GM18873 (cell line): ENCODE measurements around the gene MOB3C.
"Not testable (repeated sequence)": the region's sequence is repeated elsewhere in the genome, so short reads cannot be mapped to it uniquely, and the experiment has no call there.

ENCODE experiments used
- ATAC-seq: cut with Tn5 transposase; IDR thresholded peaks from one replicate; pipeline ENCODE4 v1.9.1; 2021; ENCODE audit warnings: mild to moderate bottlenecking, moderate library complexity, moderate number of reproducible peaks; ENCODE audit not compliant: unreplicated experiment, low FRiP score

MOB3C gene

DNA sequence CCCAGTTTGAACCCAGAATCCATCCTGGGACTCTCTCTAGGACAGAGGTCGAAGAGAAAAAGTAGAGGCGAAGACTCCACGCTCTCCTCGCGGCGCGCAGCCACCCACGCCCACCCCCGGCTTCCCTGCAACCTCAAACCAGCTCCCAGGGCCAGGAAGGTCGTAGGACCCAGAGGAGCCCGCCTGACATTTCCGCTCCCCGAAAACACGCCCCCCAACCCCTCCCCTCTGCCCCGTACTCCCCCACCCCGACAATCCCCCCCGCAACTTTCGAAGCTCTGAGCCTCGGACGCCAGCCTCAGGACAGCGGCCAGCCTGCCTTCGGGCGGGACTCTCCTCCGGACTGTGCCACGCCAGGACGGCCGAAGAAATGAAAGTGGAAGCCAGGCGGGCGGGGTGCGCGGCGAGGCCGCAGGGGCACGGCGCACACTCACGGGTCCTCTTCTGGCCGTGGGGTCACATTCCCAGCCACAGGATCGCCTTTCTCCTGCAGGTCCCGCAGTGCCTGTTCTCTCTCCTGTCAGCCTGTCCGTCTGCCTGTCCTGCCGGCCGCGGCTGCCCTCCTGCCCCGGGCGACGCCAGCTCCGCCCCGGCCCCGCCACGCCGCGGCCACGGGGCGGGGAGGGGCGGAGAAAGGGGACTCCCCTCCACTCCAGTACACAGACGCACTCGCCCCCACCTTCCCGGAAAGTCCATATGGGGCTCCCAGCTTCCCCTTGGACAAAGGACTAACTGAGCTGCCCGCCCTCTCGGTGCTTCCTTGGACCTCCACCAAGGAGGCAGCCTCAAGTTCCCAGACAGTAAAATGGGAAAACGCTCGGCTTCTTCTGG, at the start of gene MOB3C:
TSS of gene MOB3C (minus strand) at position 535 of the 831 bp plus-strand sequence. CDS start 3,490 bp downstream, outside the sequence.
- ATAC-seq: no peak

DNA sequence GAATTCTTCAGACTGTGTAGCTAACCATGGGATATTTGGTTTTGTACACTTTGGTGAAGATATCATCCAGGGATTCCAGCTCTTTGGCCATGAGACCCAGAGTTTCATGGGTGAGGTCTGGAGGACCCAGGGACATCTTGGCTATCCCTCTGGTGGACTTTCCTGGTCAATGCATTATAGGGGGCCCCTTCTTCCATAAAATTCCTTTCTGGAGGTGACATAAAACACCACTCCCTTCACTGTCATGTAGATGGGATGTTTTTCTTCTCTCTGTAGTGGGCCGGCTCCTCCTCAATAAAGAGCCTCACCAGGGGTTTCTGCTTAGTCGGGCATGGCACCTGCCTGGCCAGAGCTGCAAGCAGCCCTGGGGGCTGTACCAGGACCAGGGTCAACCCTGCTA, 49.4 kb upstream of the MOB3C start:
- ATAC-seq: no peak

DNA sequence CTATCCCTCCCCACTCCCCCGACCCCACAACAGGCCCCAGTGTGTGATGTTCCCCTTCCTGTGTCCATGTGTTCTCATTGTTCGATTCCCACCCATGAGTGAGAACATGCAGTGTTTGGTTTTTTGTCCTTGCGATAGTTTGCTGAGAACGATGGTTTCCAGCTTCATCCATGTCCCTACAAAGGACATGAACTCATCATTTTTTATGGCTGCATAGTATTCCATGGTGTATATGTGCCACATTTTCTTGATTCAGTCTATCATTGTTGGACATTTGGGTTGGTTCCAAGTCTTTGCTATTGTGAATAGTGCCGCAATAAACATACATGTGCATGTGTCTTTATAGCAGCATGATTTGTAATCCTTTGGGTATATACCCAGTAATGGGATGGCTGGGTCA, 46.3 kb upstream of the MOB3C start:
- not testable (repeated sequence) for ATAC-seq

DNA sequence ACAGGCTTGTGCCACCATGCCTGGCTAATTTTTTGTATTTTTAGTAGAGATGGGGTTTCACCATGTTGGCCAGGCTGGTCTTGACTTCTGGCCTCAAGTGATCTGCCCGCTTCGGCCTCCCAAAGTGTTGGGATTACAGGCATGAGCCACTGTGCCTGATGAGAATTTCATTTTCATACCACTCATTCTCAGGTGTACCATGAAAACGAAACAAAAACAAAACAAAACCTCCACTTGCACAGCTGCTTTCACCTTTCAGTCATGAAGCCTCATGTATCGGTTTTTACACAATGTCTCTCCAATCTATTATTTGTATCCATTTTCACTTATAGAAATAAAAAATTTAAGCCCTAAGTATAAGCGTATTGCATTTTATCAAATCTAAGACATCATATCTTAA, 43.5 kb upstream of the MOB3C start:
- ATAC-seq: not testable (repeated sequence)

DNA sequence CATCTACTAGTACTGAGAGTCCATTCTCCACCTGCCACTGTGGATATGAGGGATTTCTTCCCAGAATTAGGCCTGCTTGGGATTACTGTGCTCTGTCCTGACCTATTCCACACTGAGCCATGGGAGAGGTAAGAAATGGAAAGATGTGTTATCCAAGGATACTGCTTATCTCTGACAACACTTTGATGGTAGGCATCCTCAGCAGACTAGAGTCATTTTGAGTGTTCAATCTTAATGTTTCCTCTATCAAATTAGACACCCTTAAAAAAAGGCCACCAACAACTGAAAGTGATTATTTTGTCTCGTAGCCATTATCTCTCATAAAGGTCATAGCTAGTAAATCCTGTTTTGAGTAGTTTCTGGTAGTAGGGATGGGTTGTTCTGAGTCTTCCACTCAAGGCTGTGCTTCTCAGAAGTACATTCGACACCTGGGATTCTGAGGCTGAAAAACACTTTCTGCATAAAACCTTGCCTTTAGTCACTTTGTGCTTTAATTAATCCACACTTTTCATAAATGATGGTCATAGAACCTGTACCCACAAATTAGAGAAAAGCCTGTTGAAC, 42.8 kb upstream of the MOB3C start:
- no peak for ATAC-seq

DNA sequence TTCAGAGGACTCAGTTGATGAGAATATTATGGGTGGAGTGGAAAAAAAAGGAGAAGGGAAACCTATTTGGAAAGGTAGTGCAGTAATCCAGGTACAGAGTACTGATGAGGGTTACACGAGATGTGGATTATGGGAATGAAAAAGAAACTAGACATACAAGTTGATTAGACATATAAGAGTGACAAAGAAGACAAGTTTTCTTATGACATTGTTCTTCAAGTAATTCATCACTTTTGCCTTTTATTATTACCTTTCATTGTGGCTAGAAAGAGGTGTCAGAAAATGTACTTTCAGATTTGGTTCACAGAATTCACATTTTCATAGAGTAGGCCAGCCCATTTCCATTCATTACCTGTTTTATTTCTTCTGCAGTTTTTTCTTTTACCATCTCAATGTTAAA, 41.2 kb upstream of the MOB3C start:
- no peak for ATAC-seq

DNA sequence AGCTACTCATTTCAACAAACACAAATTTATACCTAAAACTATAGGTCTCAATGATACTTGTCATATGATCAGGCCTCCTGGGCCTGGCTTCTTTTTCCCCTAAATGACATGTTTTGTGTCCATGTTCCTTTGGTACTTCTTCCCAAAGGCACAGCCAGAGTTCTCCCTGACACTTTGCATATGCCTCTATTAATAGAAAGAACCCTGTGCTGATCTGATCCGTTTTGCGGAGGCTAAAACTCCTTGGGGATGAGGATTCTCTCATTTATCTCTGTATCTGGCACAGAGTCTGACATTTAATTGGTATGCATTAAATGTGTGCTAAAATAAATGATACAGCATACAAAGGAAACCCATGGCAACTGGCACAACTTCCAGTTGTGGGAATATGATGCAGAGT, 40.0 kb upstream of the MOB3C start:
- ATAC-seq: no peak

DNA sequence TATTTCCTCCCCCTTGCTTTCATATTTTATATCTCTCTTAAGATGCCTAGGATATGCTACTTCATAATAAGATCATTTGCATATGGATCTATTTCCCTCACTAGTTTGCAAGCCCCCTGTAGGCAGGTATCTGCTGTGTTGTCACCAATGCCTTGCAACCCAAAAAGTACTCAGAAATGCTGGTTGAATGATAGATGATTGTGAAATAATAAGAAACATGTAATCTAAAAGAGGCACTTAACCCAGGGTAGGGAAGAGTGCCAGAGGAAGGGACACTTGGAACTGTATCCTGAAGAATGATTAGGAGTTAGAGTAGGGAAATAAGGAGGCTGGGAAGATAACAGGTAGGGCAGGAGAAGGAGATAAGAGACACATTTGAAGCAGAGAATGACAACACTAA, 39.2 kb upstream of the MOB3C start:
- no peak for ATAC-seq

DNA sequence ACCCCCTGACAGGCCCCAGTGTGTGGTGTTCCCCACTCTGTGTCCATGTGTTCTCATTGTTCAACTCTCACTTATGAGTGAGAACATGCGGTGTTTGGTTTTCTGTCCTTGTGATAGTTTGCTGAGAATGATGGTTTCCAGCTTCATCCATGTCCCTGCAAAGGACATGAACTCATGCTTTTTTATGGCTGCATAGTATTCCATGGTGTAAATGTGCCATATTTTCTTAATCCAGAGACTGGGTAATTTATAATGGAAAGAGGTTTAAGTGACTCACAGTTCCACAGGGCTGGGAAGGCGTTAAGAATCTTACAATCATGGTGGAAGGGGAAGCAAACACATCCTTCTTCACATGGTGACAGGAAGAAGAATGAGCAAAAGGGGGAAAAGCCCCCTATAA, 38.1 kb upstream of the MOB3C start:
- ATAC-seq: not testable (repeated sequence)

DNA sequence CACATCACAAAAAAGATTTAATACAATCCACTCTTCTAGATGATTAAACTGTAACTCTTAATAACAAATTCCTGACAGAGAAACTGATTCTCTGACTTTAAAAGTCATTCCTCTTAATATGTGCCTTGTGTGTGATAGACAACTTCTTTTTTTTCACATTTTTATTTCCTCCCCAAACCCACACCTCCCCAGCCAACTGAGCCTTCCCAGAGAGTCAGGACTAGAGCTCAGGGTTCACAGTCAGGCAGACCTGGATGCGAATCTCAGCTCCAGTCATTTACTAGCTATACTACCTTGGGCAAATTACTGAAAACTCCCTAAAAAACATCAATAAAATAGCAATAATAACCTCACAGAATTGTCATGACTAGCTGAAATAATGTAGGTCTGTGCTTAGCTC, 37.4 kb upstream of the MOB3C start:
- no peak for ATAC-seq

DNA sequence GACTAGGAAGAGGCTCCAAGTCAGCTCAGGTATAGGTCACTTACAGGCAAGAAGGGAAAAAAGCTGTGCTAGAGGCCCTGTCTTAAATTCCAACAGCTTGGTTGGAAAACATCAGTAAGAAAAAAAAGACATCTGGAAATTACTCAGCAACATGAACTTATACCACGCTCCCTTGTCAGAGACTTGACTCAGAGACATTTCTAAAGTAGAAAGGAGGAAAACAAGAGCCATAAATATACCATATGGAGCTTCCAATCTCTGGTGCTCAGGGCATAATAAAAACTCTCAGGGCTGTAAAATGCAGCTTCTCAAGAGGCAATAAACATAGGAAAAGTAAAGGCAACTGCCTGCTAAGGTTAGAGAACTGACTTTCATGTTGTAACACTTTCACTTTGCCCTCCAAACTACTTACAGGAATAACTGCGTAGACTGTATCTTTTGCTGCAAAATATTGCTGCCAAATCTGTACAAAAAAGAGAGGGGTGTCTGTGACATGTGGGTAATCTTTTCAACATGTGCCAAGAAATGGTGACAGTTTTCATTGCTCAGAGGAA, 36.9 kb upstream of the MOB3C start:
- no peak for ATAC-seq

DNA sequence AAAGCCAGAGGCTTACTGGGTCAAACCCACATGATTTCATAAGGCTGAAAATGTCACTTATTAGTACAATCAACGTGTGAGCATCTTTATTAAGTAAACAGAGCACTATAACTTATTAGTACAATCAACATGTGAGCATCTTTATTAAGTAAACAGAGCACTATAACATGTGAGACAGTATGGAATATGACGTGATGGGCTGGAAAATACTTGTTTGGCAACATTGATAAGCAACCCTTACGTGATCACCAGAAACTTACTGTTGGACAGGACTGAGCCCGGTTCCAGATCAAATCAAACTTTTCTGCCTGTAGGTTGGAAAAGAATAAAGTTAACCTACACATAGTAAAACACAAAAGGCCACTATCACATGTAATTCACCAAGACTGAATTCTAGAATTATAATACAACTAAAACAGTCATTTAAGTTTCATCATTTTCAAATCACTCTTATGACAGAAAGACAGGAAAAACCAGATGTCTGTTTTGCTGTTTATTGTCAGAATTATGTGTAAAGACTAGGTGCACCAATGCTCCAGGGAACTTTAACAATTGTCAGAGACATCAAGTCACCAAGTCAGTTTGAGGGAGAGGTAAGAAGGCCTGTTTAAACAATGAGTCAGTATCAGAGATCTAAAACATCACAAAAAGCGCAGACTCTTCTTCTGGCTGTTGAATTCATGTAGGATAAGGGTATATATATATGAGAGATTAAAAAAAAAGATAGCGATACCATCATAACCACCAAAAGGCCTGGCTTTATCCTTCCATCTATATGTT, 35.9 kb upstream of the MOB3C start:
- ATAC-seq: no peak

DNA sequence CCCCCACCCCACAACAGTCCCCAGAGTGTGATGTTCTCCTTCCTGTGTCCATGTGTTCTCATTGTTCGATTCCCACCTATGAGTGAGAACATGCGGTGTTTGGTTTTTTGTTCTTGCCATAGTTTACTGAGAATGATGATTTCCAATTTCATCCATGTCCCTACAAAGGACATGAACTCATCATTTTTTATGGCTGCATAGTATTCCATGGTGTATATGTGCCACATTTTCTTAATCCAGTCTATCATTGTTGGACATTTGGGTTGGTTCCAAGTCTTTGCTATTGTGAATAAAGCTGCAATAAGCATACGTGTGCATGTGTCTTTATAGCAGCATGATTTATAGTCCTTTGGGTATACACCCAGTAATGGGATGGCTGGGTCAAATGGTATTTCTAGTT, 34.5 kb upstream of the MOB3C start:
- ATAC-seq: not testable (repeated sequence)

DNA sequence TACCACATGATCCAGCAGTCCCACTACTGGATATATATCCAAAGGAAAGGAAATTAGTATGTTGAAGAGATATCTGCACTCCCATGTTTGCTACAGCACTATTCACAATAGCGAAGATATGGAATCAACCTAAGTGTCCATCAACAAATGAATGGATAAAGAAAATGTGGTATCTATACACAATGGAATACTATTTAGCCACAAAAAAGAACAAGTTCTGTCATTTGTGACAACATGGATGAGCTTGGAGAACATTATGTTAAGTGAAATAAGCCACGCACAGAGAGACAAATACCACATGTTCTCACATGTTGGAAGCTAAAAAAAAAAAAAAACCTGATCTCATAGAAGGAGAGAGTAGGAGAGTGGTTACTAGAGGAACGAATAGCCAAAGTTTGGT, 33.9 kb upstream of the MOB3C start:
- ATAC-seq: no peak

DNA sequence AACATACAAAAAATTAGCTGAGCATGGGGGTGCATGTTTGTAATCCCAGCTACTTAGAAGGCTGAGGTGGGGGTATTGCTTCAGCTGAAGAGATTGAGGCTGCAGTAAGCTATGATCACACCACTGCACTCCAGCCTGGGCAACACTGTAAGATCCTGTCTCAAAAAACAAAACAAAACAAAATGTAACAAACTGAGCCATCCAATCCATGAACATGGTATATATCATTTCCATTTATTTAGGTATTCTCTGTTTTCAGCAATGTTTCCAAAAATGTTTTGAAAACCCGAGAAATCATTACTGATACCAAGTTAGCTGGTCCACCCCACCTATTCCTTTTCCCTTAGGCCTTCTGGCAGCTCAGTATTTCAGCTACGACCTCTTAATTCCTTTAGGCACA, 33.2 kb upstream of the MOB3C start:
- no peak for ATAC-seq

DNA sequence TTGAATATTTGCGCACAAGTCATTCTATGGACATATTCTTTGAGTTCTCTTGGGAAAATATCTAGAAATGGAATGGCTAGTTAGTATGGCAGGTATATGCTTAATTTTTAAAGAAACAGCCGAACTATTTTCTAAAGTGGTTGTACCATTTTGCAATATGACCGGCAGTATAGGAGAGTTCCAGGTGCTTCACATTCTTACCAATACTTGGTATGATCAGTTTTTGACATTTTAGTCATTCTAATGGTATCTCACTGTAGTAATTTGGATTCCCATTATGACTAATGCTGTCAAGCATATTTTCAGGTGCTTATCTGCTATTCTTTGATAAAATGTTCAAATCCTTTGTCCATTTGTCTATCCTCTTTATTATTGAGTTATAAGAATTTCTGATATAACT, 31.0 kb upstream of the MOB3C start:
- no peak for ATAC-seq

DNA sequence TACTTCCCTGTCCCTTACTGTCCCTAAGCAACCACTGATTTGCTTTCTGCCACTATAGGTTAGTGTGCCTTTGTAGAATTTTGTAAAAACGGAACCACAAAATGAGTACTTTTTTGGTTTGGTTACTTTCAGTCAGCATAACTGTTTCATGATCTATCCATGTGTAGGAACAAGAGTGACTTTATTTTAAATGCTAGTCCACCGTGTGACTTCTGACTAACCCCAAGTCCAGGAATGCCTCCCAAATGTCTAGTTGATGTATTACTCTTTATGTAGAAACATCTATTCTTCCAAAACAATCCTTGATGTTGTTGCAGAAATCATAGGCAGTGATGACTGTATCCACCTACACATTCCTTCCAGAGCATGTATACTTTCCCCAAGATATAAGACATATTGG, 30.2 kb upstream of the MOB3C start:
- no peak for ATAC-seq

DNA sequence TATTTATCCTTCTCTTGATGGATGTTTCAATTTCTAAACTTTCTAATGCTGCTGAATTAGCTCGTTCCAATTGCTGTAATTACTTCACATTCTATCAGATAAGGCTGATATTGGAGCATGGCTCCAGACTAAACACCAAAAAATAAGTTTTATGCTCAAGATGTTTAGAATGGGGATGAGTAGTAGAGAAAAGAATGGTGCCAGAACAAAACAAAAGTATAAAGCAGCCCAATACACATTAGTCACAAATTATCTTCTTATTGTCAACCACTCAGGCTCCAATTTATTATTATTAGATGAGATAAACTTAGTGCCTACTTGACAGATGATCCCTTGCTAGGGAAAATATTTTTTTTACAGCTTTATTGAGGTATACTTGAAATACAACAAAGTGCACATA, 29.7 kb upstream of the MOB3C start:
- no peak for ATAC-seq

DNA sequence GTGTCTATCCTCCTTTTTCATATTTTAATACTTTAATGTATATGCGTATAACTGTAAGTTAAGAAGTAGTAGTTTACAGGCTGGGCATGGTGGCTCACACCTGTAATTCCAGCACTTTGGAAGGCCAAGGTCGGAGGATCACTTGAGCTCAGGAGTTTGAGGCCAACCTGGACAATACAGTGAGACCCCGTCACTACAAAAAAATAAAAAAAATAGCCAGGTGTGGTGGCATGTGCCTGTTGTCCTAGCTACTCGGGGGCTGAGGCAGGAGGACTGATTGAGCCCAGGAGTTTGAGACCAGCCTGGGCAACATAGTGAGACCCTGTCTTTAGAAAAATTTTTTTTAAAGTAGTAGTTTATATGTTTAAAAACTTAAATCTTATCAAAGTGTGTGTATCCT, 29.2 kb upstream of the MOB3C start:
- no peak for ATAC-seq

DNA sequence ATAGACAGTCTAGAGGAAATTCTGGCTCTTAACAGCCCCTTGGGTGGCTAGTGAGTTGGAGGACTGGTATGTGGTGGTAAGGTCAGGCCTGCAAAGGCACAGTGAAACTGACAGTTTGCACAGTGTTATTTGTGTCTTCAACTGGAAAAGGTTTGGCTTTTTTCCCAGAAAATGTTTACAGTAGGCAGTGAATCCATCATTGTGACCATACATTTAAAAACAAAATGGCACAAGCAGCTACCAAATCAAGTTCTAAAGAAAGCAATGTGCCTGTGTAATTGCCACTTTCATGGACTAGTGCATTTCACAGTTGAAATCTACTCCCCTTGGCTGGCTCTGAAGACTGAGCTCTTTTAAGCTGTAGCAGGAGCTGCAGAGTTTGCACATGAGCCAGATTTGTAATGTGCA, 26.8 kb upstream of the MOB3C start:
- ATAC-seq: no peak

DNA sequence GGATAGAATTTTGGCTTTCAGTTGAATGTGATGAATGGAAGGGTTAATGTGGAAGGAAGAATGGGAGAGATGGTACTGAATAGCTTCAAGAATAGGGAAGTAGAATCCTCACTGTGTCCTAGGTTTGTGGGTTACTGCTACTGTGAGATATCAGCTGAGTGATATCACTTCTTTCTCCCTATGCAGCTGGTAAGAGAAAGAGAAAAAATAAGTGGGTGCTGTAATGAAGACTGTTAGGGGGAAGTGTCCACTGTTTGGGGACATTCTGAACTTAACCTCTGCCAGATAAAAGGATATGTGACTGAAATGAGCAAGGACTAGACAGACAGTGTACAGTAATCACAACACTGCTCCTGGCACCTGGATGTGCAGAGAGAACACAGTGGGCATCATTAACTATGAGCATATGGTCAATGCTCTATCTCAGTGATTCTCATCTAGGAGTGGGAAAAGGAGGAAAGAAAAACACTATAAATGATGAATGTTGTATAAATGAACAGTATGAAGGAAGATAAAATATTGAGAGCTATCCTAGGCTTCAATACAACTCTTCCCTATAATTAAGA, 25.6 kb upstream of the MOB3C start:
- ATAC-seq: no peak
